ENCODE measurements around the gene KCNJ2.

DNA sequence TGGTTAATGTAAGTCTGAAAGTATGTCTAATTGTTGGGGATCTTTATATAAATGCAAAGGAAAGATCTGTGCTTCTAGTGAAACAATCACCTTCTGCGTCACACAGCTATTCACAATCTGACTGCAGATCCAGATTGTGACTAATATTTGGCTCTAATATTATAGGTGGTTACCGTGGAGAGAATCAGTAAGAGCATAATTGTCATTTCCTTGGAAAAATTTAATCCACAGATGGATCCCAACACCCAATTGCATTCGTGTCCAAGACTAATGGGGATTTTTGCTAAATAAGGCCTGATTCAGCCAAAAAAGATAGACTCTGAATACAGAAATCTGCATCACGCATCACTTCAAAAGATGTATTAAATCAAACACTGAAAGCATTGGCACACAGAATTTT lies 2.7 kb upstream of the KCNJ2 start:
- TF ChIP-seq, protein P1, sequence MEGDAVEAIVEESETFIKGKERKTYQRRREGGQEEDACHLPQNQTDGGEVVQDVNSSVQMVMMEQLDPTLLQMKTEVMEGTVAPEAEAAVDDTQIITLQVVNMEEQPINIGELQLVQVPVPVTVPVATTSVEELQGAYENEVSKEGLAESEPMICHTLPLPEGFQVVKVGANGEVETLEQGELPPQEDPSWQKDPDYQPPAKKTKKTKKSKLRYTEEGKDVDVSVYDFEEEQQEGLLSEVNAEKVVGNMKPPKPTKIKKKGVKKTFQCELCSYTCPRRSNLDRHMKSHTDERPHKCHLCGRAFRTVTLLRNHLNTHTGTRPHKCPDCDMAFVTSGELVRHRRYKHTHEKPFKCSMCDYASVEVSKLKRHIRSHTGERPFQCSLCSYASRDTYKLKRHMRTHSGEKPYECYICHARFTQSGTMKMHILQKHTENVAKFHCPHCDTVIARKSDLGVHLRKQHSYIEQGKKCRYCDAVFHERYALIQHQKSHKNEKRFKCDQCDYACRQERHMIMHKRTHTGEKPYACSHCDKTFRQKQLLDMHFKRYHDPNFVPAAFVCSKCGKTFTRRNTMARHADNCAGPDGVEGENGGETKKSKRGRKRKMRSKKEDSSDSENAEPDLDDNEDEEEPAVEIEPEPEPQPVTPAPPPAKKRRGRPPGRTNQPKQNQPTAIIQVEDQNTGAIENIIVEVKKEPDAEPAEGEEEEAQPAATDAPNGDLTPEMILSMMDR (IDR thresholded peaks at IDR 0.05; ENCODE audit: low read length), result no peak
- no peak for TF ChIP-seq EZH2 (IDR thresholded peaks at IDR 0.05; ENCODE audit: borderline replicate concordance, low read length)
